Measurements from ENCODE around the gene JPH2.

GRCh38 chr20:44067650-44068081 is 119.3 kb downstream of the JPH2 start:
- no peak for TF ChIP-seq CTCF (conservative IDR thresholded peaks at IDR 0.05; ENCODE audit: low read depth, low read length)
- TF ChIP-seq EZH2 (IDR thresholded peaks at IDR 0.05; ENCODE audit: low read length, unreplicated experiment): no peak

All from PC-3 (cell line).